ENCODE results near the gene NT5DC2.

NT5DC2 gene

GRCh38 chr3:52509753-52510328 lies 23.8 kb downstream of the NT5DC2 start:
- DNase-seq, result no peak

DNA sequence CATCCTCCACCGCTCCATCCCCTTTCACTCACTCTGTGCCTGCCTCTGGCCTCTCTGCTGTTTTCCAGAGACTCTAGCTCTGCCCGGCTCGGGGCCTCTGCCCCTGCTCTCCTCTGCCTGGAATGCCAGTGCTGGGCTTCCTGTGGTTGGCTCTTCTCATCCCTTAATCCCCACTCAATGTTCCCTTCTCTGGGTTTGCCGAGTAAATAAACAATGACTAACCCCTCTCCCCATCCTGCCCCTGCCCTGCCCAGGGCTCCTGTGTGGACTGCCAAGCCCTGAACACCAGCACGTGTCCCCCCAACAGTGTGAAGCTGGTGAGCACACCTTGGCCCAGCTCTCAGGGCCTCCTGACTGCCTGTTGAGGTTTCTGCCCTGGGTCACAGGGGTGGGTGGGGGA lies 26.3 kb downstream of the NT5DC2 start:
- DNase-seq, result no peak

- DNase-seq, result no peak
Observed at GRCh38 chr3:52506266-52506966, 27.2 kb downstream of the NT5DC2 start.

DNA sequence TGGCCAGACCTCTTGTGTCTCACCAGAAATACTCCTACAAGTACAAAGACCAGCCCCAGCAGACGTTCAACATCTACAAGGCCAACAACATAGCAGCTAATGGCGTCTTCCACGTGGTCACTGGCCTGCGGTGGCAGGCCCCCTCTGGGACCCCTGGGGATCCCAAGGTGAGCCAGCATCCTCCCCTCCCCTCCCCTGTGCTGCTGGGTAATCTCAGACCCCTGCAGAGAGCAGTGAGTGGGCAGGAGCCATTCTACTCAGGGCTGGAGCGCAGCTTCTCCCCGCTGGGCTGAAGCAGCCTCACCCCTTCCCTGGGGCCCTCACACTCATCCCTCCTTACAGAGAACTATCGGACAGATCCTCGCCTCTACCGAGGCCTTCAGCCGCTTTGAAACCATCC lies 28.7 kb downstream of the NT5DC2 start:
- no peak for DNase-seq

DNA sequence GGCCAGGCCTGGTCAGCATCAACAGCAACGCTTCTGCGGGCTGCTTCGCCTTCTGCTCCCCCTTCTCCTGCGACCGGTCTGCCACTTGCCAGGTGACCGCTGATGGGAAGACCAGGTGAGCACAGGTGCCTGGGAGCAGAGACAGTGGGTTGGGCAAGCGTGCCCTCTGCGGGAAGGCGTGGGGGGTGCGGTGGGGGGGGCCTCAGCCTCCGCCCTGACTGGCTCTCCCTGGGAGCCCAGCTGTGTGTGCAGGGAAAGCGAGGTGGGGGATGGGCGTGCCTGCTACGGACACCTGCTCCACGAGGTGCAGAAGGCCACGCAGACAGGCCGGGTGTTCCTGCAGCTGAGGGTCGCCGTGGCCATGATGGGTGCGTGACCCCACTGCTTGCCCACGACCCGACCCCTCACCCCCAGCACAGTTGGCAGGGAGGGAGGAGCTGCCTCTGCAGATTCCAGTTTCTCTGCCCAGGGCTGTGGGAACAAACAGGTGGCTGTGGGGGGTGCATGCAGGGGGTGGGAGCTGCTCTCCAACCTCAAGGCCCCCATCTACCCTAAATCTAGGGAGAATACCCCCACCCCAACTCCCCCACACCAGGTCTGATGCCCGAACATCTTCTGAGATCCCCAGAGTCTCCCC lies 29.8 kb downstream of the NT5DC2 start:
- no peak for DNase-seq

GRCh38 chr3:52502808-52503350 lies 30.8 kb downstream of the NT5DC2 start:
- DNase-seq, result no peak

DNA sequence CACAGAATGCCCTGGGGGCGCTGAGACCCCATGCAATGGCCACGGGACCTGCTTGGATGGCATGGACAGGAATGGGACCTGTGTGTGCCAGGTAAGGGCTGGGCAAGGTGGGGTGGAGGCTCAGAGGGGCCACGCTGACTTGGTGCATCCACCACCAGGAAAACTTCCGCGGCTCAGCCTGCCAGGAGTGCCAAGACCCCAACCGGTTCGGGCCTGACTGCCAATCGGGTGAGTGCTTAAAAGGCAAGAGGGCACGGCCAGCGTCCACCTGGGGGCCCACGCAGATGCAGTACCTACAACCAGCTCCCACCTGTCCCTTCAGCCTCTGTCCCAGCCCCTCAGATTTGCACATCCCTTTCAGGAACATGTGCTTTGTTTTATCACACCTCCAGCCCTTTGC lies 31.7 kb downstream of the NT5DC2 start:
- no peak for DNase-seq

- no peak for DNase-seq
Observed at GRCh38 chr3:52501046-52501445, 32.6 kb downstream of the NT5DC2 start.

DNA sequence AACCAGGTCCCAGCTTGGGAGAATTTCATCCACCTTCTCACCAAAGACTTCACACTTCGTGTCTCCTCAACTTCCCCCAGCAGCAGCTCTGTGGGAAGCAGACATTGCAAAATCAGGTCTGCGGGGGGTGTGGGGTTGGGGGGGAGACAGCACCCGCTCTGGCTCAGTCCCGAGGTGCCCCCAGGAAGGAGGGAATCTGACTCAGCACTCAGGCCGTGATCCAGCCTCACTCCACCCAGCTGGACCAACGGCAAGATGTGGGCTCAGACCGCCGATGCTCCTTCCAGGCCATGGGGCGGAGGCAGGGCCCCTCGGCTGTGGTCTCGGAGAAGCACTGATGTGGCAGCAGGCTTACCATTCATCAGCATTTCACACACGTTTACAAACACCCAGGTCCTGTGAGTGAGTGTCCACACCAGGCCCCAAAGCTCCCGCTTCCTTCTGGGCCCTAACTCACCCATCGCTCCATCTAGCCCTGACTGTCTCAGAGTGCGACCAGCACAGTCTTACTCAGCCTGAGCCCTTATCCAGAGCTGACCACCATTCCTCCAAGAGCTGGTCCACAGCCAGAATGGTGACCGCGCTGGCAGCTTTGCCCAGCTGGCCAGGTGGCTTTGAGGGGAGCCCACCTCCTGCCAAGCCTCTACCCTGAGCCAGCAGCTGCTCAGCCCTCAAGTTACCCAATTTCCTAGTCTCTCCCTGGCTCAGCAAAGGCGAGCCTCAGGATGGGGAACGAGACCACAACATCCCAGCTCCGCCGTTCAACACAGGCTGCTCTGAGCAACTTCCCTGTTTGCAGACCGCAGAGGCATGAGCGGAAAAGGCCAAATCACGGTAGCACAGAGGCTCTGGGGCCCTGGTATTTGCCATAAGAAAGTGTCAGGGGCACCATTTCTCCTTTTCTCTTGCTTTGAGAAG lies 35.3 kb downstream of the NT5DC2 start:
- DNase-seq, result peak; percentile 77

DNA sequence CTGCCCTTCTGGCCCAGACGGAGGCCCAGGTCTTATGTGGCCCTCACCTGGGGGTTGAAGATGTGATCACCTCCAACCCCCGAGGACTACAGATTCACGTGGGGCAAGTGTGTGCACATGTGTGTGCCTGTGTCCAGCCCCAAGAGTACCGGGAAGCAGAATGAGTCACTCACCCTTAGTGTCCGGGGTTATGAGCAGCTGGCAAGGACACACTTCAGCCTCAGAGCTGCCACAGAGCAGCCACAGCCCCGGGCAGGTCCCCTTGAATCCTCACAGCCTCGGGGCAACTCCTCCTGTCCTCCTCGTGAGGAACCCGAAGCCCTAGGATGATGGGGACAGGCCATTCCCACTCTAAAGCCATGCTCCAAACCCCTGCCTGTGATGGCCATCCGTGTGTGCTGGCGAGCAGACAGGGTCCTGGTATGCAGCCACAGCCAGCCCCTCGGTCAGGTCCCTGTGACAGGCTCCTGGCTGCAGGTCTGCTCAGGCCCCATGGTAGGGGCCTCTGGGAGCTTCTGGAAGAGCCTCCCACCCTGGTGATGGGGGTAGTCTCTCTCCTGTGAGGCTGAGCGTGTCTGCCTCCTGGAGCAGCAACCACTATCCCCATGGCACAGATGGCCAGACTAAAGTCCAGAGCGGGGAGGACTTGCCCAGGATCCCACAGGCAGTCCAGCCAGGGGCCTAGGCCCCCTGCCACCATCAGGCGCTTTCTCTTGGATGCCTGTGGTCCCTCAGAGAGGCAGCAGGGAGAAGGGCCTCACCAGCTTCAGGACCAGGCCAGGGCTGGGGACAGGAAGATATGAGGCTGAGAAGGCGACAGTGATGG lies 37.7 kb downstream of the NT5DC2 start:
- DNase-seq, result no peak

- DNase-seq, result peak; percentile 46
Observed at GRCh38 chr3:52494886-52495495, 38.7 kb downstream of the NT5DC2 start, which contains the start of gene STAB1. TSS of gene STAB1 (plus strand) at chr3:52495338. CDS start at chr3:52495414, 76 bp downstream.

DNA sequence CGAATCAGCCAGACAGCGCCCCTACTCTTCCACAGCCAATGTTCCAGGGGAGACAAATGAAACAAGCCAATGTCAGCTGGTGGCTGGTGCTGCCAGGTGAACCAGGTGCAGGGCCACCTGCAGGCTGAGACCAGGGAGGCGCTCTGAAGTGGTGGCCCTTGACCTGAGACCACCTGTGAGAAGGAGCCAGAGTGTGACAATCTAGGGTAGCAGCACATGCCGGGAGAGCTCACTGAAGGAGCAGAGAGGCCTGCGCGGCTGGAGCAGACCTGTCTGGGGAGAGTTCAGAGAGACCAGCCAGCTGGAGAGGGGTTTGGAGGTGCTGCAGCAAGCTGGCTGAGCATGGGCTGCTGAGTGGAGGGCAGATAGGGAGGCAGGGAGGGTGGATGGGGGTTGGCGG lies 39.2 kb downstream of the NT5DC2 start:
- DNase-seq, result no peak

- DNase-seq, result no peak
Observed at GRCh38 chr3:52493232-52494017, 40.2 kb downstream of the NT5DC2 start.

DNA sequence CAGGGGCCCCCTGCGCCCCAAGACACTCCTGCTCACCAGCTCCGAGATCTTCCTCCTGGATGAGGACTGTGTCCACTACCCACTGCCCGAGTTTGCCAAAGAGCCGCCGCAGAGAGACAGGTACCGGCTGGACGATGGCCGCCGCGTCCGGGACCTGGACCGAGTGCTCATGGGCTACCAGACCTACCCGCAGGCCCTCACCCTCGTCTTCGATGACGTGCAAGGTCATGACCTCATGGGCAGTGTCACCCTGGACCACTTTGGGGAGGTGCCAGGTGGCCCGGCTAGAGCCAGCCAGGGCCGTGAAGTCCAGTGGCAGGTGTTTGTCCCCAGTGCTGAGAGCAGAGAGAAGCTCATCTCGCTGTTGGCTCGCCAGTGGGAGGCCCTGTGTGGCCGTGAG lies 41.6 kb downstream of the NT5DC2 start:
- no peak for DNase-seq

DNA sequence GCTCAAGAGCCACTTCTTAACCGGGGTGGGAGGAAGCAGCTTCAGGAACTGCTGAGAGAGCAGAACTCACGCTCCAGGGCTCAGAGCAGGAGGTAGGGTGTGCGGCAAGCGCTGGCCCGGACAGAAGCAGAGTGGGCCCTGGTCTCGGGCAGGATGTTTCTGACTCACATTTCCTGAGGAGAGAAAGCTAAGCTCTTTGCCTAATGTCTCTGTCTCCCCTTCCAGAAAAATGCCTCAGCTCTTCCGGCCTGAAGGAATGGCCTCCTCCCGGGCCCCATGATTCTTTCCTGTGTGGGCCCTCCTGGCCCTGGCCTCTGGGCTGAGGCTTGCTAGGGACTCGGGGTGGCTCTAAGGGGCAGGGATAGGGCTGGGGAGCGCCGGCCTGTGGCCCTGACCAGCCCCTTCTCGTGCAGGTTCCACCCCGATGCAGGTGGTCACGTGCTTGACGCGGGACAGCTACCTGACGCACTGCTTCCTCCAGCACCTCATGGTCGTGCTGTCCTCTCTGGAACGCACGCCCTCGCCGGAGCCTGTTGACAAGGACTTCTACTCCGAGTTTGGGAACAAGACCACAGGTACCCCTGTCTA lies 42.6 kb downstream of the NT5DC2 start:
- peak; percentile 28 for DNase-seq

DNA sequence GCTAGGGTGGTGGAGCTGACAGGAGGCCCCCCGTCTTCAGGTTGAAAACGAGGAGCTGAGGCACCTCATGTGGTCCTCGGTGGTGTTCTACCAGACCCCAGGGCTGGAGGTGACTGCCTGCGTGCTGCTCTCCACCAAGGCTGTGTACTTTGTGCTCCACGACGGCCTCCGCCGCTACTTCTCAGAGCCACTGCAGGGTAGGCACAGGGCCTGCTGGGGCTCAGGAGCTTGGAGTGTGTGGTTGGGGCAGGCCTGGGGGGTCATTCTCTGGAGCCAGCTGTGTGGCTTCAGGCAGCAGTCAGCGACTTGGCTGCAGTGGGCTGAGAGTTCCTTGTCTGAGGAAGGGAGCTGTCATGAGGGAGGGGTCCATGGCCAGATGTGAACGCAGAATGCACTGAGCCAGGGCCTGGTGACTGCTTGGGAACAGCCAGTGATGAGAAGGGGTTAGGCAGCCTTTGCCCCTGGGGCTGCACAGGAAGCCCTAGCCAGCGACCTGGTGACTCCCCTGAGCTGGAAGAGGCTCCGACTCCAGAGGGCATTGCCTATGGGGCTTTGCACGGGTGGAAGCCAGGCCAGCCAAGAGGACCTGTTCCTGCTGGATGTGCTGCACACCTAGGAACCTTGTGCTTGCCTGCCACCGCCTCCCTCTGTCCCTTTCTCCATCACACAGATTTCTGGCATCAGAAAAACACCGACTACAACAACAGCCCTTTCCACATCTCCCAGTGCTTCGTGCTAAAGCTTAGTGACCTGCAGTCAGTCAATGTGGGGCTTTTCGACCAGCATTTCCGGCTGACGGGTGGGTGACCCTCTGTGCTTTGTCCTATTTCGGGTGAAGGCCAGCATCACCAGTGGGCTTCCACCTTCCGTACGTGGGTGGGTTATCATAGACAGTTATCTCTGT lies 43.4 kb downstream of the NT5DC2 start:
- DNase-seq, result no peak

DNA sequence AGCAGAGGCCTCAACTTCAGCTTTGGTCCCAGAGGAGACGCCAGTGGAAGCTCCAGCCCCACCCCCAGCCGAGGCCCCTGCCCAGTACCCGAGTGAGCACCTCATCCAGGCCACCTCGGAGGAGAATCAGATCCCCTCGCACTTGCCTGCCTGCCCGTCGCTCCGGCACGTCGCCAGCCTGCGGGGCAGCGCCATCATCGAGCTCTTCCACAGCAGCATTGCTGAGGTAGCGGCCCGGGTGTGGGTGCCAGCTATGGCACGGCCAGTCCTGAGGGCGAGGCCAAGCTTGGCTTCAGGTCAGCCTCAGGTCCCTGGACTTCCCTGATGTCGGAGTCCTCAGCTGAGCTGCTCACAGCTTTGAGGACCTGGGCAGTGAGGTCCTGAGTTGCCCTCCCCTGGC lies 44.2 kb downstream of the NT5DC2 start:
- no peak for DNase-seq

DNA sequence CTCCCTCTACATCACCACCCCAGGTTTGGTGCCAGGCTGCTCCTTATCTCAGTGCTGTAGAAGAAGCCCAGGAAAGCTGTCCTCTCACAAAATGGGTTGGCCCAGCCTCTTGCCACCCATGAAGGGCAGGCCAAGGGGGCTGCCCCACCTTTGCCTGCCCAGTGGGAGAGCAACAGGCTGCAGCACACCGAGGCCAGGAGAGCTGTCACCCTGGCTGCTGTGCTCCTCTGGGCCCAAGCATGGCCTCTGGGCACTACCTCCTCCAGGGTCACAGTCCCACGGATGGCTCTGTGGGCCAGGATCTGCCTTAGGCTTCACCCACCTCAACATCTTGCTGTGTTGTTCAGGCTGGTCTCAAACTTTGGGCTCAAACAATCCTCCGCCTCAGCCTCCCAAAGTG lies 44.9 kb downstream of the NT5DC2 start:
- DNase-seq, result no peak

Data from hematopoietic multipotent progenitor cell treated with erythropoietin and hydrocortisone succinate and interleukin-3 and kit ligand, for 6 days (in vitro differentiated cells).